ENCODE data around the gene F3. TPM values are rescaled to one million over a fixed set of nuclear protein-coding genes. Genes with fewer than 3 reads are reported as not detected.
A peak's percentile ranks its signal among the peaks of the same experiment; 100 is the strongest.

Gene F3
- total RNA-seq, 1 donor from 2014 or later, result 6.4 TPM

- Mint-ChIP-seq H3K27me3 (ENCODE audit: insufficient read depth, low read depth) (peaks cover 12% of the 10 kb centered on the region), H3K4me3 (peak overlapping the region; percentile 92), H3K36me3 (peaks cover 9% of the 10 kb centered on the region), H3K27ac (no peak overlapping the region), H3K4me1 (peaks cover 41% of the 10 kb centered on the region), H3K9me3 (no peaks in the 10 kb centered on the region)
- peak overlapping the region; percentile 96 for H2AFZ ChIP-seq (replicated peaks)
- peaks cover 59% of the 10 kb centered on the region for H3K27me3 ChIP-seq
- no peaks in the 10 kb centered on the region for H3K36me3 ChIP-seq
- peaks cover 14% of the 10 kb centered on the region for H3F3A ChIP-seq (ENCODE audit: low read depth)
- peak overlapping the region; percentile 84 for H3K4me3 ChIP-seq
- peak; percentile 43 for DNase-seq (ENCODE audit: low spot score)
- H3K9me3 ChIP-seq (ENCODE audit: low read depth), result no peaks in the 10 kb centered on the region
- no peaks in the 10 kb centered on the region for H4K20me1 ChIP-seq (ENCODE audit: low read depth)
- peak overlapping the region; percentile 86 for H3K4me2 ChIP-seq
- H3K4me1 ChIP-seq, result no peaks in the 10 kb centered on the region
- no peak overlapping the region for H3K27ac ChIP-seq
- TF ChIP-seq EZH2phosphoT487 (IDR thresholded peaks at IDR 0.05), result peak; percentile 24
- no peak for TF ChIP-seq EZH2 (IDR thresholded peaks at IDR 0.05)
- no peaks in the 10 kb centered on the region for H3K79me2 ChIP-seq (ENCODE audit: low read depth)
- H3K9ac ChIP-seq, result no peak overlapping the region
Observed at GRCh38 chr1:94542088-94542870, 720 bp upstream of the F3 start.

GRCh38 chr1:94540440-94541245 is 916 bp downstream of the F3 start:
- no peaks in the 10 kb centered on the region for H3K9me3 Mint-ChIP-seq
- H3K4me1 Mint-ChIP-seq, result peaks cover 42% of the 10 kb centered on the region
- Histone ChIP-seq H3K36me3 (no peaks in the 10 kb centered on the region), H3F3A (ENCODE audit: low read depth) (peaks cover 14% of the 10 kb centered on the region), H2AFZ (replicated peaks) (peak overlapping the region; percentile 96), H3K79me2 (ENCODE audit: low read depth) (no peaks in the 10 kb centered on the region), H3K4me1 (no peaks in the 10 kb centered on the region), H3K9ac (no peak overlapping the region), H4K20me1 (ENCODE audit: low read depth) (no peaks in the 10 kb centered on the region), H3K4me2 (peak overlapping the region; percentile 86), H3K9me3 (ENCODE audit: low read depth) (no peaks in the 10 kb centered on the region), H3K27ac (no peak overlapping the region), H3K4me3 (peak overlapping the region; percentile 84), H3K27me3 (peaks cover 59% of the 10 kb centered on the region)
- TF ChIP-seq CTCF (IDR thresholded peaks at IDR 0.05) (no peak), EZH2 (IDR thresholded peaks at IDR 0.05) (no peak), EZH2phosphoT487 (IDR thresholded peaks at IDR 0.05) (no peak)
- no peak for DNase-seq (ENCODE audit: low spot score)
- peak overlapping the region; percentile 92 for H3K4me3 Mint-ChIP-seq
- peaks cover 11% of the 10 kb centered on the region for H3K36me3 Mint-ChIP-seq
- H3K27ac Mint-ChIP-seq, result peak overlapping the region; percentile 70
- peaks cover 12% of the 10 kb centered on the region for H3K27me3 Mint-ChIP-seq (ENCODE audit: insufficient read depth, low read depth)

- H3K36me3 Mint-ChIP-seq, result peaks cover 18% of the 10 kb centered on the region
- Histone ChIP-seq H3K9me3 (ENCODE audit: low read depth) (no peaks in the 10 kb centered on the region), H3K4me2 (no peak overlapping the region), H3K79me2 (ENCODE audit: low read depth) (no peaks in the 10 kb centered on the region), H3K4me3 (no peak overlapping the region), H3K9ac (no peak overlapping the region), H2AFZ (replicated peaks) (no peak overlapping the region), H3K27me3 (peaks cover 56% of the 10 kb centered on the region), H3F3A (ENCODE audit: low read depth) (peaks cover 14% of the 10 kb centered on the region), H4K20me1 (ENCODE audit: low read depth) (no peaks in the 10 kb centered on the region), H3K36me3 (no peaks in the 10 kb centered on the region), H3K27ac (no peak overlapping the region), H3K4me1 (no peaks in the 10 kb centered on the region)
- peaks cover 42% of the 10 kb centered on the region for H3K4me1 Mint-ChIP-seq
- H3K4me3 Mint-ChIP-seq, result peak overlapping the region; percentile 92
- TF ChIP-seq EZH2phosphoT487 (IDR thresholded peaks at IDR 0.05) (no peak), CTCF (IDR thresholded peaks at IDR 0.05) (no peak), EZH2 (IDR thresholded peaks at IDR 0.05) (no peak)
- peaks cover 10% of the 10 kb centered on the region for H3K27me3 Mint-ChIP-seq (ENCODE audit: insufficient read depth, low read depth)
- no peaks in the 10 kb centered on the region for H3K9me3 Mint-ChIP-seq
- DNase-seq (ENCODE audit: low spot score), result no peak
- no peak overlapping the region for H3K27ac Mint-ChIP-seq
Observed at GRCh38 chr1:94539496-94539895, 2.1 kb downstream of the F3 start.

Measured in neural progenitor cell (in vitro differentiated cells).